C1 segment of cervical spinal cord (tissue), 14 donors: ENCODE data around the gene CYBB.

ENCODE experiments used
- DNase-seq, 14 donors: peaks; one replicate each; lab custom pipeline; 2025; lab: John Stamatoyannopoulos, UW

Gene CYBB

DNA sequence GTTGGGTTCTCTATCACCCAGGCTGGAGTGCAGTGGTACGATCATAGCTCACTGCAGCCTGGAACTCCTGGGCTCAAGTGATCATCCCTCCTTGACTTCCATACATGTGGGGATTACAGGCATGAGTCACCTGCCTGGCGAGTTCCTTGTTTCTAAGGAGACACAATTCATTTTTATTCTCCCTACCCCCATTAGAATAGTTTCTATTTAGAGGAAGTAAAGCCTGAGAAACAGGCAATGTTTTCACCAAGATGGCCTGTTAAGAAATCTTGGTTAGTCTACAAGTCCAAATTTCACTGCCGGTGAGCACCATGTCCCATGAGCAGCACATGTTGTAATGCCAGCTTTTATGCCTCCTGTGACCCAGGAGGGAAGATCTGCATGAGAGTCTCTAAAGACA, 5.7 kb downstream of the CYBB start:
- no peak for DNase-seq

DNA sequence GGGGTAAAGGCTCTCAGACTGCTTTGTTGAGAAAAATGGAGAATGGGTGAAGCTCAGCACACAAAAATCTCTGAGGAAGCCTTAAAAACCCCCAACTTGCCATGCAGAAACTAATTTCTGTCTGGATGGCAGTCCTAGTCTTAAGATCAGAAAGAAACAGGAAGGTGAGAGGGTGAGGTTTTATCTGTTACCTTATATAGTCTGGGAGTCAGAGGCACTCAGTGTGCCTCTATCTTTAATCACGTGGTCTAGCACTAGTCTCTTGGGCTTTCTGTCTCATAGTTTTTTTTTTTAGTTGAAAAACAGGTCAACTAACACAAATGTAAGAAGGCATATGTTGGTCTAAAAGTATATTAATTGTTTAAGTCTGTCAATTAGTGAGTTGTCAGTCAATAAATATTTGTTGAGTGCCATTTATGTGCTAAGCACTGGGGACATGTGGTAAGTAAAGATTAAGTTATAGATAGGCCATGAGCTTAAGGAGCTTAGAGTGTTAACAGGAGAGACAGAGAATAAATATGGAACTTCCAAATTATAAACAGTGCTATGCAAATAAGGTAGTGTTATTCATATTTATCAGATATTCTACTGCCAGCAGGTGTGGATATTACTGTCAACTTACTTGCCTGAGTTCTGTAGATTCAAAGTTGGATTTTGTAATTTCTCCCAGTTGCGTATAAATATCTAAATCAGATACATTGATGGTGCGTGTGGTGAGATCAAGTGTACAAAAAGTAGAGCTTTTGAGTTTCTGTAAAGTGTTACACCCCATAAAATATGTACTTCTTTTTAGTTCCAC, 7.0 kb downstream of the CYBB start:
- DNase-seq, result no peak

DNA sequence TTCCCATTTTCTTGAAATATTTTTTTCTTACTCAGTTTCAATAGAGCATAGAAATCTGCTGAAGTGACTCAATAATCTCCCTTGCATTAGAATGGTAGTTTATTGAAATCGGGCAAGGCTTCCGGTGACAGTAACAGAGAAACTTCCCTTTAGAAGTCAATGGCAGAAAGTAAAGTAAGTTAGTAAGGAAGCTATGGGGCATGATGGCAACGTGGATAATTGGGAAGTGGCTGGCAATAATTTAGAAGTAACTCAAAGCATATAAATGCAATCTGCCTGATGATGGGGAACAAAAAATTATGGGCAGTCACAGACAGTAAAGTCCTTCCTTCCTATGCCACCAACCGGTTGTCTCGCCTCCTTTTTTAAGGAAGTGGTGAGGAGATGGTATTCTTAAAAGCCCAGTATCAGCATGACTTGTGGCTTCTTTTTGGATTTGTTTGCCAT, 7.6 kb downstream of the CYBB start:
- no peak for DNase-seq

DNA sequence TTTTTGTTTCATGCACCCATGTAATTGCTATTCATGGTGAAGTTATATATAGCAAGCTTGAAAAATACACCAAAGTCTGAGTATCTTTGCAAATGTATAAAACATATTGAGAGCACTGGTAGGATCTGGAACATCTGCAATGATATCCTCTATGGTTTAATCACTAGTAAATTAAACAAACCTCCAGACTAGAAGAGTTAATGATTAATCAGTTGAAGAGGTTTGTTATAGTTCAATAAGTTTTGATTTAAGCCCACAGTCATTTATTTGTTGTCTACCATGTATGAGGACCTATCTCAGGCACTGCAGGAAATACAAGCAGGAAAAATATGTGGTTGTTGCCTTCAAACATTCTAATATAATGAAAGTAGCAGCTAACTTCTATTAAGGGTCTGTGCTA, 16.5 kb downstream of the CYBB start:
- DNase-seq, result no peak

DNA sequence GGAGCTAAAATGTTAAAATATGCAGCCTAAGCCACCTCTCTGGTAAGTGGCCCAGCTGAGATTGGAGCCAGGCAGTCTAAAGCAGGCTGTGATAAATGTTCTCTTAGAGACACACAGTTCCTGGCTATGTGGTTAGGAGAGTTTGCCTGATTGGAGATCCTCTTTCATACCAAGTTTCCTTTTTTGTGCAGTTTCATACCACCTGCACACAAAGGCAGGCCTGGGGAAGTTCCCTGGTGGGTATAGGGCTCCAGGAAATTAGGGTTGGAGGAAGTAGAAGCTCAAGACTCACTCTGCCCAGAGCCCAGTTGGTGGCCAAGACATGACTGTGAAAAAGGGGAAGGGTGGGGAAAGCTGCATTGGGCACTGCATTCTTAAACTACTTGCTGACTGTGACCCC, 16.9 kb downstream of the CYBB start:
- DNase-seq, result peak in 5 of 14 donors; percentile 1 to 33 (median 10)

DNA sequence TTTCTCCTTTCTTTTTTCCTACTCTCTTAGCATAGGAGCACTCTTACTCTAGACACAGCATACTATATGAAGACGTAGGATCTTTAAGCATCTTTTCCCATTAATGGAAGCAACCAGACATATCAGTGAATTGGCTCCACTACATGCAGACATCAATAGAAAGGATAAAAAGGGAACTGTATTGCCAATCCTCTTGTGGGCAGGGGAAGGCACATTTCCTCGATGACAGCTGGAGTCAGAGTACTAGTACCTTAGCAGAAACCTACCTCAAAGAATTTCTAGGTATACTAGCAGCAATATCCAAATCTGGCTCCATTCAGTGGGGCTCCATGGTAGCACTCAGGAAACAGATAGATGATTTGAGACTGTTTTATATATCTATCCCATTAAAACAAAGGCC, 20.1 kb downstream of the CYBB start:
- no peak for DNase-seq

DNA sequence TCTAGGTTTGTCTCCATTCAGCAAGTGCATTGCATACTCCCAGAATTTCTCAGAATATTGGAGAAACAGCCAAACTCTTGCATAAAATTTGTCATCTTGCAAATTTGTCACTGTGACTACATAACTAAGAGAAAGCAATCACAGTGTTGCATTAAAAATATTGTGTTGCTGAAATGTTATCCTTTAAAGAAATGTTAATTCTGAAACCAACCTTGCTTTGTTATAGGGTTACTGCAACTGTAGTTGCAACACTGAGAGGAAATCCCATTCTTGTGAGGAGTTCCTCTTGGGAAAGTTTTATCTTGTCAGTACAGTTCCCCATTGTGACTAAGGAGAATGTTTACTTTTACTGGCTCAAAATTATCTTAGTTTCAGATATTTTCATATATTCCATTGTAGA, 20.9 kb downstream of the CYBB start:
- DNase-seq, result no peak

DNA sequence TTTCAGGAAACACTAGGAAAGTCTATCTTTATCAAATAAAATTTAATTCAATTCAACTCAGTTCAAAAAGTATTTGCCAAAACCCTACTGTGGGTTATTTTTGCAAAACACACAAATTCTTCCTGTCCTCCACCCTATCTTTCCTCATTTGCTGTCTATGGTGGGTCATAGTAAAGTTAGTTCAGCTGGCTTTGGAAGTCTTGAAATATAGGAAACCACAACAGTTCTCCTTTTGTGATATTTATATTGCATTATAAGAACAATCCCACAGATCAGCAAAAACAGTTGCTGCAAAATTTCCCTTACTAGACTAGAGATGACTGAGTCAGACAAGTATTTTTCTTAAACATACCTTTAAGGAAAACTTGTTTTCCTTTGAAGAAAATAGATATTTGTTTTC, 22.2 kb downstream of the CYBB start:
- DNase-seq, result no peak

DNA sequence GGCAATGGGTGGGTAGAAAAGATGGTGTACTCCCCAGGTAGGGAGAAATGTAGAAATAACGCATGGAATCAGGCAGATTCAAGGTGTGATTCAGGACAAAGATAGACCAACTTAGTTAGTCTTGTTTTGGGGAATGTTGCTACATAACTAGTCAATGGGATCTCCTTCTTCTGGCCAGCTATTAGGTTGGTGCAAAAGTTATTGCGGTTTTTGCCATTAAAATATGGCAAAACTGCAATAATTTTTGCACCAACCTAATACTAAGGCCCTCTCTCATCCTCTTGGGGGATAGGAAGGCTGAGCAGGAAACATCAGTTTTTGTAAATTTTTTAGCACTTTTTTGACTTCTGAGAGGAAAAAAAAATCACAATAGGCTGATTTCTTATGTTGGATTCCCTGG, 23.2 kb downstream of the CYBB start:
- DNase-seq, result no peak

DNA sequence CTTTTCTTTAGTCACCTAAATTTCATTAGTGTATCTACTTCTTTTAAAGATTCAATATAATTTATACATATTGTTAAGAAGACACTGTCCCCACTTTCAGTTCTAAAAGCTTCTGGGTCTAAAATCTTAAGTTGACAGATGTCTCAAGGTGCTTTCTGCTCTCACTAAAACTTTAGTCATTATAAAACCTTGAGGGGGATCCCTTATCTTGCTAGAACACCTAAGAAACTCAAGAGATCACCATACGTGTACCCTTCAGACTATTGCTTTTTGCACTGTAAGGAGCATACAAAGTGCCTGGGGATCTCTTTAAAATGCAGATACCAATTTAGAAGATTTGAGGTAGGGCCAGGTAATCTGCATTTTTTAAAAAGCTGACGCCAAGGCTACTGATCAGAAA, 30.1 kb downstream of the CYBB start:
- DNase-seq, result no peak

DNA sequence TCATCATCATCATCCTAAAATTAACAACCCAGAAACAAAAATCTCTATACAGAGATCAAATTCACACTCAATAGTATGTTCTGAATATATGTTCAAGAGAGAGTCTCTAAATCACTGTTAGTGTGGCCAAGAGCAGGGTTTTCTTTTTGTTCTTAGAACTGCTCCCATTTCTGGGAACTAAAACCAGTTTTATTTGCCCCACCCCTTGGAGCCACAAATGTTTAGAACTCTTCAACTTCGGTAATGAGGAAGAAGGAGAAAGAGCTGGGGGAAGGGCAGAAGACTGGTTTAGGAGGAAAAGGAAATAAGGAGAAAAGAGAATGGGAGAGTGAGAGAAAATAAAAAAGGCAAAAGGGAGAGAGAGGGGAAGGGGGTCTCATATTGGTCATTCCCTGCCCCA, 32.3 kb downstream of the CYBB start:
- DNase-seq, result no peak

DNA sequence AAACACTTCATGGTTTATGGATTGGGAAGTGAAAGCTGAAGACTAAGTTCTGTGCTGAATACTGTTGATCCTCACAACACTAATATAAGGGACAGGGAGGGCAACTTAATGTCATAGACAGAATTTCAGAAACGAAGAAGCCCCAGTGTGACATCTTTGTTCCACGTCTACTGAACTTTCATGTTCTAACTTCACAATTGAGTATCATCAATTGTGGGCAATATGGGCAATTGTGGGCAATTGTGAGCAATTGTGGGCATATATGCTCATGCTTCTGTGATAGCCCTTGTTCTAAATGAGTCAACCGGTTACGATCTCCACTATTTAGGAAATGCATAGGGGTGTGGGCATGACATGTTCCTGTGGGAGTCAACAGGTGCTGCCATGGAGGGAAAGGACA, 33.7 kb downstream of the CYBB start:
- no peak for DNase-seq

DNA sequence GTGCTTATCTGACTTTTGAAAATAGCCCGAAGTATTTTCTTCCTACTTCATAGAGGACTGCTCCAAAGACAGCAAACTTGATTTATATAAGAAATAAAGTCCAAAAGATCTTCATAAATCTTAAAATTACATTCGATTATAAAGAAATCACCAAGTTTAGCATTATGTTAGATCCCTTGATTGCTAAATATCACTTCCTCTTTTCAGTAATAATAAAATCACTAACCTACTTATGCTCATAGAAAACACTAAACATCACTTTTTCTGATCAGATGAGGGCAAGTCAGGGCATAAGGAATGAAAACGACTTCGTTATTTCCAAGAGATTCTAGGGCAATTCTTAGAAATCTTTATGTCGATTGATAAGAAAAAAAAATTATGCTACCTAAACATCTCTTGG, 35.5 kb downstream of the CYBB start:
- DNase-seq, result no peak

DNA sequence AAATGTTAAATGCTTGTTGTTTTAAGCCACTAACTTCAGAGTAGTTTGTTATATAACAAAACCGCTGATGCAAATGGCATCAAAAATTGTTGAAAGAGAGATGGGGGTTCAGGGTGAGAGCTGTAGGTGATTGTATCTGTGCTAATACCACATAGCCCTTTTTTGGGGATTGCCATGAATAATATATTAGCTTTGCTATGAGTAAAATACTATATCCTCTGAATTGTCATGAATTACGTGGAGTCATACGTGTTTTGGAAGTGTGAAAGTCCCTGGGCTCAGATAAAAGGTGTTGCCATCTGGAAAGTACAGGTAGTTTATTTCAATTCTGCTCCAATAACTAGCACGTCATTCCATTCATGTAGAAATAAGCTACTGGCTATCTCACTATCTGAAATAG, 36.9 kb downstream of the CYBB start:
- no peak for DNase-seq

DNA sequence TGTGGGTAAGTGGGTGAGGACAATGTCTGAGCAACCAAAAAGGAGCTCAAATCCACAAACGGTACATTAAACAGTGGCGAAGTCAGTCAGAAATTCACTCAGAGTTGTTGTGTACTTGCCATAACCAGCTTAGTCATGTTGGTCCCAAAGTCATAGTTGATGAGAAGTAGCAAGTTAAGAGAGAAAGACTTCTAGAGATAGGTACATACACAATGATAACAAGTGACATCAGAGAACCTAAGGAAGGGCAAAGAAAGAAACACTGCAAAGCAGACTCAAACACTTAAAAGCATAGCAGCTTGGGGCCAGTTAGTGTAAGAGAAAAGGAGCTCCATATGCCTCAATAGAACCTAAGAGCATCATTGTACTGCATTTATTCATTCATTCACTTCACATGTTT, 37.3 kb downstream of the CYBB start:
- no peak for DNase-seq

DNA sequence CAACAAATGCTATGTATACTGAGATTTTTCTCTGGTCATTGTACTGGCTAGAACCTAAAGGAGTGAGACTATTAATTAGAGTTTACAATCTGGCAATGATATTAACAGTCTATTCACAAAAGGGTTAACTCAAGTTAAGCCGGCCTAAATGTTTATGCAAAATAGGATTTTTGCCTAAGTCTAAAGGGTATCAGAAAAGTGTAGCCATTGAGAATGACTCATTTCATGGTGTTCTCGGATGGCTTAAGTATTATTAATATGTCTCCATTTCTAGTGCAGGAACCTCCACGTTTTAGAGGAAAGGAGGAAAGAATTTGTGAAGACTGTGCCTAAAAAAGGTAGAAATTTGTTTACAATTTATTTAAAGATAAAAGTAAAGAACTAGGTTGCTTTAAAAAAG, 37.7 kb downstream of the CYBB start:
- no peak for DNase-seq

DNA sequence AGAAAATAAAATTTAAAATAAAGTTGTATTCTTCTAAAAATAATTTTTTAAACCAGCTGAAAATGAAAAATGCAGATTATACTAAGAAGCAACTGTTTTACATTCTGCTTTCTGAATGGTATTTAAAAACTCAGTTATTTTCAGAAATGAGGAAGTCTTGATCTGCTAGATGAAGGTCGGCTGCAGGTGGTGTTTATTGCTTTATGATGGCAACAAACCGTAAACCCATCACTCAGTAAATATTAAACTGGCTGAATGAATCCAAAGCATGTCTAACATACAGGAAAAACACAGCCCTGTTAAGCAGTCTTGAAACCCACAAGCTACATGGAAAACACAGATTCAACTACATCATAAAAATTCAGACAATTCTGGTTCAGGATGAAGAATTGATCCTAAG, 38.2 kb downstream of the CYBB start:
- no peak for DNase-seq

DNA sequence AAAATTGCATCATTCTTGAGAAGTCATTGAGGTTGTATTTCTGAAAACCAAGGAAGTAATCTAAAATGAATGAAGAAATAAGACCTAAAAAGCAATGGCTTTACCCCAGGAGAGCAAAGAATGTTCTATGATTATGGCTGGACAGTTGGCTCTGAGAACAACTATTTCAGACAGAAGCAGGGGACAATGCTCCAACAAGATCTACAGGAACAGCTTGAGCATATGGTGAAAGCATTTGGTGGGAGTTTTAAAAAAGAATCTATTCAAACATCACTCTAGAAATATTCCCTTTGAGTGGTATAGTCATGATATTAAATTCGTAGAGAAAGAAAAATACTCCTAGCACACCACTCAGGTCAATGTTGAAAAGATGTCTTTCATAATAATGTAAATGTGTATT, 40.8 kb downstream of the CYBB start:
- peak in 1 of 14 donors; percentile 1 for DNase-seq

DNA sequence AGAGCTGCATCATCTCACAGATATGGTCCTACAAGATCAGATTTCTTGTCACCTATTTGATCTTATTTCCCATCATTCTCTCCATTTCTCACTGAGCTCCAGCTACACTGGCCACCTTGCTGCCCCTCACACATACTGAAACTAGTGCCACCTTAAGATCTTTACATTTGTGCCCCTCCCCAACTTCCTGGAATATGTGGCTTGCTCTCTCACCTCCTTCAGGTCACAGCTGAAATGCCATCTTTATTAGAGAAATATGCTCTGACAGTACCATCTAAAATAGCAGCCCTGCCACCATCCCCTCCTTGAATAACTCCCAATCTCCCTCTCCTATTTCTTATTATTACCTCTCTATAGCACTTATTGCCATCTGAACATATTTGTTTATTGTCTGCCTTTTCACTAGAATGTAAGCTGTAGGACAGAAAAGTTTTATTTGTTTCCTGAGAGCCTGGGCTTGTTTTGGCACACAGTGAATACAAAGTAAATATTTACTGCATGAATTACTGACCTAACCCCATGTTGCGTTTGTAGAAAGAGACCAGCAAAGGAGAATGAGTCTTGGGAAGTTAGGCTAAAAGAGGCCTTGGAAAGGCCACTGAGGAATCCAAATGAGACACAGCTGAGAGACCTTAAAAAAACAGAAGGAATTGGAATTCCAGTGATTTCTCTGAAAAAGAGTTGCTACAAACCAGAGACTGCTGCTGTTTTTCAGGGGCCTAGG, 44.8 kb downstream of the CYBB start:
- no peak for DNase-seq

DNA sequence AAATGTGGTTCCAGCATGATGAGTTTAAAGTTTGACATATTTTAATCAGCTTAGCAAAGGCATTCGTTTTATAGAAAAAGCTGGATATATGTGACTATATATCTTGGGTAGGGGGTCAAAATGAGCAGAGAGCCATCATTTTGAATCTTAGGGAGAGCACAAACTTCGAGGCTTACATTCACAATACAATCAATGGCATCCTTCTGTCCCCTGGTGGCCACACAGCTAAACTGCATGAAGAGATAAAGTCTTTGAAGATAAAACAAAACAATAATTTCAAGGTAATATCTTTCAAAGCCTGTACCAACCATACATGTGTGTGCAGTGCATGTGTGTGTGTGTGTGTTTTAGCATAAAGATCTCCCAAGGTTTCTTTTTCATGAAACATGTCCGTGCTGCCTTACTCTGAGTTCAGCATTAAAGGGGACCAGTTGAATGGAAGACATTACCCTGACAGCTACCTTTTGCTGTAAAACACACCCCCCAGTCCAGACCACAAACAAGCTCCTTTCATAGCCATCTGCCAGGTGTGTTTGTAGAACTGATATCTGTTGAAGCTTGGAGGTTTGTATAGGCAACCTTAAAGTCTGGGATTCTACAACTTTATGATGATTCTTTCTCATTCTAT, 45.5 kb downstream of the CYBB start:
- DNase-seq, result peak in 3 of 14 donors; percentile 0 to 26 (median 0)

DNA sequence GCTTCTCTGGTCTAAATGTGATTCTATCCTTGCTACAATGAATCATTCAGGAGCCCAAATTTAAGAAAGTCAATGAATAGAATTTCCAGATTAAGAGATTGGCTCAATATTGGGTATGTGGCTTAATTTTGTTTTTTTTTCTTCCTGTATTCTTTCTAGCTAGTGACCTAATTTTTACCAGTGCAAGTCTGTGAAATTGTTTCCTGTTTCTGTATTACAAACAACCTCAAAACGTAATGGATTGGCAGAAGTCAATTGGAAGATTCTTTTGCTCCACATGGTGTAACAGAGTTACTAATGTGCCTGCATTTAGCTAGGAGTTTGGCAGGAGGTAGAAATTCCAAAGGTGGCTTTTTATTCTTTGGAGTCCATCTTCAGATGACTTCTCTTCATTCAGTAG, 49.9 kb downstream of the CYBB start:
- DNase-seq, result no peak

DNA sequence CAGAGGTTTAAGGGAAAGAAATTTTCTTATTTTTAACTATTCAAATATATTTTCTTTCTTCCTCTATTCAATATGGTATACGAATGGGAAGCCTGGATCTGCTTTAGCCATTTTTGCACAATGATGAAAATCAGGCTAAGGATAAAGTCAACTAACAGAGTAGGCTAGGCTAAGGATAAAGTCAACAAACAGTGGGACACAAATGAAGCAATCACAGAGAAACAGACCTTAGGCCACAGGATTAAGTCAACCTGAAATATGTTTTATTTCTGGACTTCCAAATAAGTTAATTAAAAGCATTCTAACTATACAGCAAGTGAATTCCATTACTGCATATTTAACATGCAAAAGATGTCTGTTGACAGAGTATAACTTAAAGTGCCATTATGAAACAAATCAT, 50.5 kb downstream of the CYBB start:
- DNase-seq, result no peak

DNA sequence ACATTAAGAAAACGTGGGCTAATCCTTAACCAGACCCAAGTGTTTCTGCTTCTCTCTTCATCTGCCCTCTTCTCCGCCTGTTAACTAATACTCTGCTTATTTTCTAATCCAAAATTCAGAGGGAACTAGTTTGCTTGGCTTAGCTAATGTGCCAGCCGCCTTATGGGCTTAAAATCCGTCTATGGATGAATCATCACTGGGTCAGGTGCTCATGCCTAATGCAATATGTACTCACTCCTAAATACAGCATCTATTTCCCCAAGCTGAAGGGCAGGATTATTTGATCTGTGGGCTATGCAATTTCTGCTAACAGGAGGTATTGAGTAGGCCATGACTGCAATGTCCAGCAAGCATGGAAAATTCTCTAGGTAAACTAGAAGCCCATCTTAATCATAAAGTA, 55.1 kb downstream of the CYBB start:
- no peak for DNase-seq
